PC-9 (cell line): ENCODE data around the gene OR2V2. TPM values are rescaled to one million over a fixed set of nuclear protein-coding genes. Genes with fewer than 3 reads are reported as not detected.
A peak's percentile ranks its signal among the peaks of the same experiment; 100 is the strongest.

Experiments used
- BruUV-seq: library from RNA; stranded (reverse); fragments of 400-500 nt; replicated peaks from 2 replicates; lab custom pipeline; 2021; lab: Mats Ljungman, UMichigan
- CTCF ChIA-PET: fragments of 300-600 bp; sonication (Branson Sonifier 250); formaldehyde crosslinking; loops from one replicate; lab custom pipeline; 2022; ENCODE audit warnings: antibody characterized with exemption; lab: Charles Lee
- POLR2A ChIA-PET: fragments of 300-600 bp; sonication (Branson Sonifier 250); formaldehyde crosslinking; loops from one replicate; lab custom pipeline; 2022; ENCODE audit warnings: antibody characterized with exemption; ENCODE audit not compliant: unreplicated experiment; lab: Charles Lee
- DNase-seq, 2 experiments: peaks; one replicate each; pipeline versions ENCODE4 v3.0.0 to v3.0.0-alpha.2; 2015 to 2022; ENCODE audit warnings: mixed read lengths in 1 of 2
- H2AFZ ChIP-seq: fragments of 200-600 bp; sonication (generic); 2 replicates; pipeline ENCODE4 v1.8.1; 2017; ENCODE audit warnings: antibody characterized with exemption
- H3F3A ChIP-seq: fragments of 200-600 bp; sonication (generic); 2 replicates; pipeline ENCODE4 v1.8.1; 2017; ENCODE audit warnings: antibody characterized with exemption, mild to moderate bottlenecking, low read depth; ENCODE audit not compliant: insufficient read depth
- H3K27ac ChIP-seq: fragments of 200-600 bp; sonication (generic); 2 replicates; pipeline ENCODE4 v1.6.1; 2016; ENCODE audit warnings: mixed run types
- H3K27me3 ChIP-seq: fragments of 200-600 bp; sonication (generic); 2 replicates; pipeline ENCODE4 v1.6.1; 2016; ENCODE audit warnings: low read depth, mixed run types; ENCODE audit not compliant: insufficient read depth
- H3K36me3 ChIP-seq: fragments of 200-600 bp; sonication (generic); 2 replicates; pipeline ENCODE4 v1.6.1; 2016; ENCODE audit warnings: low read depth, mixed run types
- H3K4me1 ChIP-seq: fragments of 200-600 bp; sonication (generic); replicated peaks from 2 replicates; pipeline ENCODE4 v1.6.1; 2016; ENCODE audit warnings: mixed run types; ENCODE audit not compliant: insufficient read depth
- H3K4me2 ChIP-seq: fragments of 200-600 bp; sonication (generic); 2 replicates; pipeline ENCODE4 v1.6.1; 2017; ENCODE audit warnings: mixed run types
- H3K4me3 ChIP-seq: fragments of 200-600 bp; sonication (generic); 2 replicates; pipeline ENCODE4 v1.6.1; 2016; ENCODE audit warnings: mixed run types
- H3K79me2 ChIP-seq: fragments of 200-600 bp; sonication (generic); 2 replicates; pipeline ENCODE4 v1.6.1; 2017; ENCODE audit warnings: low read depth, mixed run types
- H3K9me2 ChIP-seq: fragments of 200-600 bp; sonication (generic); 2 replicates; pipeline ENCODE4 v1.8.1; 2017; ENCODE audit warnings: mild to moderate bottlenecking; ENCODE audit not compliant: insufficient read depth
- H3K9me3 ChIP-seq: fragments of 200-600 bp; sonication (generic); 2 replicates; pipeline ENCODE4 v1.8.1; 2016; ENCODE audit warnings: low read depth; ENCODE audit not compliant: insufficient read depth
- H4K20me1 ChIP-seq: fragments of 200-600 bp; sonication (generic); 2 replicates; pipeline ENCODE4 v1.8.1; 2017; ENCODE audit not compliant: insufficient read depth
- CTCF ChIP-seq: fragments of 200-600 bp; sonication (generic); conservative IDR thresholded peaks from 2 replicates; pipeline ENCODE4 v1.6.1; 2017; ENCODE audit warnings: mixed run types, antibody characterized with exemption, mild to moderate bottlenecking, moderate library complexity
- EZH2 ChIP-seq: fragments of 200-600 bp; sonication (generic); IDR thresholded peaks from 2 replicates; pipeline ENCODE4 v1.8.0; 2017; ENCODE audit warnings: antibody characterized with exemption, low read depth
- intact Hi-C: fragments of 100-400 bp; cut with micrococcal nuclease; formaldehyde crosslinking; loops from one replicate; pipeline ENCODE4 v1.10.0; 2022; ENCODE audit not compliant: unreplicated experiment
- total RNA-seq: library from RNA; stranded (reverse); gene quantifications from 2 replicates; pipeline ENCODE4 v1.2.3, GENCODE V29; 2021

The OR2V2 gene
- total RNA-seq, 1 experiment from 2014 or later: not detected

GRCh38 chr5:181120306-181120705, 27.1 kb upstream of the OR2V2 start:
- CTCF ChIA-PET: no interaction called here
- Histone ChIP-seq H2AFZ (no peak overlapping the region), H3K4me3 (no peak overlapping the region), H3K4me1 (peaks cover 22% of the 10 kb centered on the region), H3F3A (peaks cover 13% of the 10 kb centered on the region; the same call in 1 of the 2 replicates), H3K9me2 (no peaks in the 10 kb centered on the region), H3K27me3 (no peaks in the 10 kb centered on the region), H3K27ac (peak overlapping the region; percentile 56), H3K79me2 (no peaks in the 10 kb centered on the region), H3K4me2 (peak overlapping the region; percentile 45; the same call in 1 of the 2 replicates), H3K36me3 (no peaks in the 10 kb centered on the region), H4K20me1 (no peaks in the 10 kb centered on the region), H3K9me3 (no peaks in the 10 kb centered on the region)
- no TSS peak for BruUV-seq
- no peak for TF ChIP-seq EZH2
- TF ChIP-seq CTCF: no peak
- POLR2A ChIA-PET: interaction anchor here (0.8 kb wide), 1 partner anchor 247 kb away, joined by 15 read pairs; no protein-coding TSS in a partner anchor
- intact Hi-C loops: no loop called here
- peak in 1 of 2 experiments; percentile 39 for DNase-seq

- H3K36me3 ChIP-seq: no peaks in the 10 kb centered on the region
- H3K9me3 ChIP-seq: no peaks in the 10 kb centered on the region
- no peak for TF ChIP-seq EZH2
- no peak for TF ChIP-seq CTCF
- H3K4me2 ChIP-seq: peak overlapping the region; percentile 45
- intact Hi-C loops: no loop called here
- peak overlapping the region; percentile 56; the same call in 1 of the 2 replicates for H3K27ac ChIP-seq
- ChIA-PET CTCF (no interaction called here), POLR2A (no interaction called here)
- peaks cover 13% of the 10 kb centered on the region; the same call in 1 of the 2 replicates for H3F3A ChIP-seq
- no peak overlapping the region for H2AFZ ChIP-seq
- DNase-seq: no peak
- peaks cover 22% of the 10 kb centered on the region for H3K4me1 ChIP-seq
- H4K20me1 ChIP-seq: no peaks in the 10 kb centered on the region
- H3K9me2 ChIP-seq: no peaks in the 10 kb centered on the region
- no peaks in the 10 kb centered on the region for H3K27me3 ChIP-seq
- H3K79me2 ChIP-seq: no peaks in the 10 kb centered on the region
- no peak overlapping the region for H3K4me3 ChIP-seq
- BruUV-seq: no TSS peak
These were observed 26.6 kb upstream of the OR2V2 start for GRCh38 chr5:181120761-181121160.

DNA sequence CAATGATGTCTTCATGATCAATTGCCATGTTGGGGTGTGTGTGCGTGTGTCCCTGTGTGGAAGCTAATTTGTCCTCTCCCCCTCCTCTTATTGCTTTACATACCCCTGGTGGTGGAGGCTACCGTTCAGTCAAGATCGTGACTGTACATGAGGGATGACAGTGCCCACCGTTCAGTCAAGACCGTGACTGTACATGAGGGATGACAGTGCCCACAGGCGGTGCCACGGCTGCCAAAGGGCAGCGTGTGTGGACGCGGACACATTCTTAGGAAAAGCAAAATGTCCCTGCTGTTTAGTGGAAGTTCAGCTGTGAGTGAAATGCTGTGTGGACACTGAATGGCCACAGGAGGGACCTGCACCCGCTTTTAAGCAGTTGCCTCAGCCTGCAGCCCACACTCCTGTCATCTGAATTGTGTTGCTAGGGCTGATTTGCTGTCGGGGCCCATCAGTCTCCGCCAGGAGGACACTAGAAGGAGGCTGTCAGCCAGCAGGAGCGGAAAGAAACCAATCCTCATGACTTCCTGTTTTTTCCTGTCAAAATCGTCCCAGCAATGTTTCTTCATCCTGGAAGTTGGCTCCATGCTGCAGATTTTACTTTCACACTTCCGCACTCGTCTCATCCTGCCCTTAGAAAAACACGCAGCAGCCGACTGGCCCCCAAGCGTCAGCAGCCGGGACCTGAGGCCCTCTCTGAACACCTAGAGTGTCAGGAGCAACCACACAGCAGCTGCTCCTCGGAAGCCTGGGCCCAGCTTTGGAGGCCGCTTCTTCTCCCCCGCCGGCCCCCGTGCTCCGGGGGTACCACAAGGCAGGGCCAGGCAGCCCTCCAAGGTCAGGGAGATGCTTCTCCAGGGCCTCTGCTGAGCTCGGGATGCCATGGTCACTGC, 25.5 kb upstream of the OR2V2 start:
- Histone ChIP-seq H4K20me1 (no peaks in the 10 kb centered on the region), H3K4me1 (peaks cover 22% of the 10 kb centered on the region), H3K27me3 (no peaks in the 10 kb centered on the region), H3F3A (peaks cover 13% of the 10 kb centered on the region; the same call in 1 of the 2 replicates), H3K4me3 (no peak overlapping the region), H3K79me2 (no peaks in the 10 kb centered on the region), H3K27ac (no peak overlapping the region), H3K9me3 (no peaks in the 10 kb centered on the region), H3K4me2 (no peak overlapping the region), H3K36me3 (no peaks in the 10 kb centered on the region), H3K9me2 (no peaks in the 10 kb centered on the region), H2AFZ (no peak overlapping the region)
- no TSS peak for BruUV-seq
- TF ChIP-seq EZH2: no peak
- TF ChIP-seq CTCF: no peak
- no peak for DNase-seq
- ChIA-PET CTCF (no interaction called here), POLR2A (no interaction called here)
- intact Hi-C loops: no loop called here
